ENCODE data around the gene CD83.

GRCh38 chr6:14142511-14143223 is 25.1 kb downstream of the CD83 start:
- TF ChIP-seq CTCF (IDR thresholded peaks at IDR 0.05) = no peak
- no peak for TF ChIP-seq POLR2AphosphoS5 (IDR thresholded peaks at IDR 0.05)
- no peak for TF ChIP-seq POLR2A (IDR thresholded peaks at IDR 0.05)
- no peak for TF ChIP-seq EP300 (IDR thresholded peaks at IDR 0.05; ENCODE audit: low read depth)
